Panc1 (cell line): ENCODE measurements around the gene DMBT1. TPM values are rescaled to one million over a fixed set of nuclear protein-coding genes. Genes with fewer than 3 reads are reported as not detected.

Experiments
- ATAC-seq: fragments of 200-7000 bp; cut with Tn5 transposase; 2 replicates; pipeline ENCODE4 v1.9.1; 2020; ENCODE audit warnings: mild to moderate bottlenecking, moderate library complexity
- BruUV-seq: library from RNA; stranded (reverse); fragments of 400-500 nt; replicated peaks from 2 replicates; lab custom pipeline; 2021; lab: Mats Ljungman, UMichigan
- CTCF ChIA-PET: fragments of 300-600 bp; sonication (Branson Sonifier 250); formaldehyde crosslinking; loops from one replicate; lab custom pipeline; 2022; ENCODE audit warnings: antibody characterized with exemption; lab: Charles Lee
- POLR2A ChIA-PET: fragments of 300-600 bp; sonication (Branson Sonifier 250); formaldehyde crosslinking; loops from one replicate; lab custom pipeline; 2022; ENCODE audit warnings: antibody characterized with exemption; lab: Charles Lee
- DNase-seq: peaks from one replicate; pipeline ENCODE4 v3.0.0-alpha.2; 2010; ENCODE audit warnings: low read depth, low spot score
- H3K27ac ChIP-seq: 2 replicates; pipeline ENCODE4 v1.5.1; 2011; ENCODE audit warnings: mild to moderate bottlenecking, low read length, inconsistent platforms
- H3K27me3 ChIP-seq: fragments of 200-500 bp; sonication (Bioruptor generic); 2 replicates; pipeline ENCODE4 v1.6.0; 2014; ENCODE audit warnings: low read length, inconsistent platforms; ENCODE audit not compliant: control insufficient read depth, insufficient read depth
- H3K36me3 ChIP-seq: fragments of 200-500 bp; sonication (Bioruptor generic); 2 replicates; pipeline ENCODE4 v1.5.1; 2014; ENCODE audit warnings: inconsistent platforms, mild to moderate bottlenecking, low read length, moderate library complexity; ENCODE audit not compliant: control insufficient read depth, insufficient read depth
- H3K4me1 ChIP-seq: 2 replicates; pipeline ENCODE4 v1.5.1; 2011; ENCODE audit warnings: inconsistent platforms, mild to moderate bottlenecking, low read length, moderate library complexity; ENCODE audit not compliant: control insufficient read depth, insufficient read depth
- H3K4me3 ChIP-seq, 2 experiments: 2 replicates each; pipeline ENCODE4 v1.5.1; 2011 to 2012; ENCODE audit warnings: low read depth in 2 of 2, low read length in 2 of 2, mild to moderate bottlenecking in 2 of 2, inconsistent platforms in 1 of 2, moderate library complexity in 1 of 2
- H3K9me3 ChIP-seq: fragments of 200-500 bp; sonication (Bioruptor generic); 2 replicates; pipeline ENCODE4 v1.5.1; 2014; ENCODE audit warnings: low read depth, mild to moderate bottlenecking, inconsistent platforms, low read length, moderate library complexity; ENCODE audit not compliant: control insufficient read depth, insufficient read depth
- CTCF ChIP-seq: fragments of 450-650 bp; IDR thresholded peaks from 2 replicates; pipeline ENCODE4 v1.5.1; 2017; ENCODE audit warnings: mild to moderate bottlenecking
- POLR2AphosphoS5 ChIP-seq: IDR thresholded peaks from 2 replicates; pipeline ENCODE4 v1.6.1; 2012; ENCODE audit warnings: mild to moderate bottlenecking, low read depth, low read length, moderate library complexity
- REST ChIP-seq, 2 experiments: IDR thresholded peaks; 2 replicates each; pipeline ENCODE4 v1.6.1; 2011 to 2012; ENCODE audit warnings: low read depth in 2 of 2, control low read depth in 1 of 2, low read length in 1 of 2, mild to moderate bottlenecking in 1 of 2, moderate library complexity in 1 of 2; ENCODE audit not compliant: insufficient read depth in 1 of 2
- SIN3A ChIP-seq: IDR thresholded peaks from 2 replicates; pipeline ENCODE4 v1.6.1; 2012; ENCODE audit warnings: low read depth, mild to moderate bottlenecking, low read length, moderate library complexity, borderline replicate concordance; ENCODE audit not compliant: insufficient read depth
- TCF7L2 ChIP-seq: IDR thresholded peaks from 2 replicates; pipeline ENCODE4 v1.6.1; 2011; ENCODE audit warnings: mild to moderate bottlenecking, low read depth, low read length, inconsistent platforms
- in situ Hi-C: cut with HindIII; loops from 2 replicates; pipeline ENCODE4 v1.10.0; 2016; ENCODE audit warnings: low sequenced_read_pairs, low pct_unique_long_range_greater_than_20kb
- intact Hi-C: fragments of 100-400 bp; cut with micrococcal nuclease; formaldehyde crosslinking; loops from one replicate; pipeline ENCODE4 v1.10.0; 2022; ENCODE audit not compliant: unreplicated experiment
- total RNA-seq: library from RNA; stranded (reverse); gene quantifications from one replicate; pipeline ENCODE4 v1.2.1, GENCODE V29; 2021; ENCODE audit not compliant: unreplicated experiment

The DMBT1 gene
- total RNA-seq, 1 experiment from 2014 or later: 0.05 TPM

- Histone ChIP-seq H3K27ac (no peak overlapping the region), H3K4me1 (no peaks in the 10 kb centered on the region), H3K9me3 (no peaks in the 10 kb centered on the region), H3K27me3 (no peaks in the 10 kb centered on the region), H3K36me3 (no peaks in the 10 kb centered on the region), H3K4me3 (no peak overlapping the region)
- no peak for ATAC-seq
- BruUV-seq: no TSS peak
- CTCF ChIA-PET: no interaction called here
- TF ChIP-seq REST (IDR thresholded peaks at IDR 0.05; ENCODE audit: insufficient read depth in 1 of 2, low read depth in 2 of 2, low read length in 1 of 2) (no peak), TCF7L2 (no peak), SIN3A (no peak), POLR2AphosphoS5 (no peak), CTCF (no peak)
- intact Hi-C loops (no loop called here), in situ Hi-C loops (no loop called here)
- POLR2A ChIA-PET: no interaction called here
- no peak for DNase-seq
Observed at GRCh38 chr10:122514045-122514840, 46.3 kb upstream of the DMBT1 start.

DNA sequence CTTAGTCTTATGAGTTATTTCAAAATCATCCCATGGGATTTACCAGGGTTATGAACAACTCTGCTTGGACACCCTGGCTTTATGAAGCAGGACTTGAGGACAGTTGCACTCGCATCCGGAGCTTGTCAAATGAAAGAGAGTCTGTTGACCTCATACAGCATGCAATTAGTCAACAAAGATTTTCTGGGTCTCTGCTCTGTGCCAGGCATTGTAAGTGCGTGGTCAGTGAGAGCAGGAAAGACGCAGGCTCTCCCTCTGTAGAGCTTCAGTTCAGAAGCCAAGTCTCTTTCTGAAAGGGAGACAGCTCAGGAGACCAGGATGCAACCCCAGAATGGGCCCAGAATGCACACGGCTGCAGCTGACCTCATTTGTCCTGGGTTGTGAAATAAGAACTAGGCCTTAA, 45.5 kb upstream of the DMBT1 start:
- ChIA-PET CTCF (no interaction called here), POLR2A (no interaction called here)
- H3K27ac ChIP-seq: no peak overlapping the region
- H3K36me3 ChIP-seq: no peaks in the 10 kb centered on the region
- in situ Hi-C loops (no loop called here), intact Hi-C loops (no loop called here)
- no peaks in the 10 kb centered on the region for H3K4me1 ChIP-seq
- TF ChIP-seq REST (IDR thresholded peaks at IDR 0.05; ENCODE audit: insufficient read depth in 1 of 2, low read depth in 2 of 2, low read length in 1 of 2): no peak
- DNase-seq: no peak
- H3K9me3 ChIP-seq: no peaks in the 10 kb centered on the region
- ATAC-seq: no peak
- no peaks in the 10 kb centered on the region for H3K27me3 ChIP-seq
- BruUV-seq: no TSS peak
- H3K4me3 ChIP-seq: no peak overlapping the region
